OCI-LY1 (cell line): ENCODE results near the gene ELMO1.

Experiments used
- H2AFZ ChIP-seq: fragments of 200-600 bp; sonication (generic), shearing (Covaris generic); 2 replicates; pipeline ENCODE4 v1.6.0; 2014; ENCODE audit warnings: antibody characterized with exemption, mild to moderate bottlenecking, low read length
- H3F3A ChIP-seq: fragments of 200-600 bp; sonication (generic), shearing (Covaris generic); 2 replicates; pipeline ENCODE4 v1.6.0; 2014; ENCODE audit warnings: mild to moderate bottlenecking, antibody characterized with exemption, low read length, moderate library complexity; ENCODE audit not compliant: insufficient read depth
- H3K27ac ChIP-seq: fragments of 200-600 bp; sonication (generic); 2 replicates; pipeline ENCODE4 v1.5.1; 2014; ENCODE audit warnings: low read length, mixed run types, mild to moderate bottlenecking, low read depth; ENCODE audit not compliant: poor library complexity, severe bottlenecking
- H3K27me3 ChIP-seq: fragments of 200-600 bp; sonication (generic); 2 replicates; pipeline ENCODE4 v1.6.0; 2014; ENCODE audit warnings: antibody characterized with exemption, mild to moderate bottlenecking, low read length, moderate library complexity; ENCODE audit not compliant: insufficient read depth
- H3K36me3 ChIP-seq: fragments of 200-600 bp; sonication (generic); 2 replicates; pipeline ENCODE4 v1.6.1; 2014; ENCODE audit warnings: mild to moderate bottlenecking, antibody characterized with exemption, low read length, moderate library complexity, mixed read lengths; ENCODE audit not compliant: insufficient read depth
- H3K4me1 ChIP-seq: fragments of 200-600 bp; sonication (generic); 2 replicates; pipeline ENCODE4 v1.5.1; 2014; ENCODE audit warnings: mild to moderate bottlenecking, low read length, moderate library complexity; ENCODE audit not compliant: insufficient read depth, severe bottlenecking
- H3K4me2 ChIP-seq: fragments of 200-600 bp; sonication (generic), shearing (Covaris generic); 2 replicates; pipeline ENCODE4 v1.6.1; 2014; ENCODE audit warnings: low read length
- H3K4me3 ChIP-seq: fragments of 200-600 bp; sonication (generic); 2 replicates; pipeline ENCODE4 v1.5.1; 2014; ENCODE audit warnings: low read length, low read depth, mild to moderate bottlenecking, mixed read lengths; ENCODE audit not compliant: poor library complexity, severe bottlenecking
- H3K79me2 ChIP-seq: fragments of 200-600 bp; shearing (Covaris generic); 2 replicates; pipeline ENCODE4 v1.6.1; 2016; ENCODE audit warnings: mixed run types, low read length, mixed read lengths; ENCODE audit not compliant: insufficient read depth
- H3K9ac ChIP-seq: fragments of 200-600 bp; sonication (generic), shearing (Covaris generic); 2 replicates; pipeline ENCODE4 v1.6.1; 2014; ENCODE audit warnings: mild to moderate bottlenecking, low read length, mixed read lengths
- H3K9me2 ChIP-seq: fragments of 200-600 bp; sonication (generic), shearing (Covaris generic); 2 replicates; pipeline ENCODE4 v1.6.1; 2014; ENCODE audit warnings: low read depth, mild to moderate bottlenecking, low read length, mixed read lengths
- H3K9me3 ChIP-seq: fragments of 200-600 bp; shearing (Covaris generic); 2 replicates; pipeline ENCODE4 v1.6.1; 2014; ENCODE audit warnings: low read length, mixed read lengths
- H4K20me1 ChIP-seq: fragments of 200-600 bp; sonication (generic), shearing (Covaris generic); 2 replicates; pipeline ENCODE4 v1.6.0; 2016; ENCODE audit warnings: mild to moderate bottlenecking, low read length; ENCODE audit not compliant: insufficient read depth
- CTCF ChIP-seq: fragments of 200-600 bp; sonication (generic), shearing (Covaris generic); IDR thresholded peaks from 2 replicates; pipeline ENCODE4 v1.5.1; 2017; ENCODE audit warnings: mild to moderate bottlenecking, antibody characterized with exemption, low read length, moderate library complexity, mixed read lengths
- EZH2 ChIP-seq: fragments of 200-600 bp; sonication (generic), shearing (Covaris generic); IDR thresholded peaks from 2 replicates; pipeline ENCODE4 v1.8.0; 2017; ENCODE audit warnings: borderline replicate concordance, mixed run types, mild to moderate bottlenecking, antibody characterized with exemption, low read length, moderate library complexity, mixed read lengths

The ELMO1 gene

DNA sequence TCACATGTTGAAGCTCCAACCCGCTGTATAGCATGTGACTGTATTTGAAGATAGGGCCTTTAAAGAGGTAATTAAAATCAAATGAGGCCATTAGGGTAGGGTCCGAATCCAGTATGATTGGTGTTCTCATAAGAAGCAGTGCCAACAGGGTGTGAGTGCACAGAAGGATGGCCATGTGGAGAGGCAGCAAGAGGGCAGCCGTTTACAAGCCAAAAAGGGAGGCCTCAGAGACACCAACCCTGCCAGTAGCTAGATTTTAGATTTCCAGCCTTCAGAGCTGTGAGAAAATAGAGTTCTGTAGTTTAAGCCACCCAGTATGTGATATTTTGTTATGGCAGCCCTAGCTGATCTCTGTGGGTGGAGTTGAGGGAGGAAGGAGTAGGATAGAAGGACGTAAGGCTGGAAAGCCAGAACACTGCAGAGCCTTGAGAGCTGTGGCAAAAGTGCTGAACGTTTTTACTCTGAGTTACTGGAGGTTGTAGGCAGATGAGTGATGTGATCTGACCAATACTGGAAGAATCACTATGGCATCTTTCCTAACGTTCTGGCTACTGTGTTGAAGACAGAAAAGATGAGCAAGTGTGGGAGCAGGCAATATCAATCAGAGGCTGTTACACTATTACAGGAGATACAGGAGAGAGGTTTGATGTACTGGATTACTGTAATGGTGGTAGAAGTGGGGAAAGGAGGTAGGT, 334.9 kb downstream of the ELMO1 start:
- no peak overlapping the region for H3K9ac ChIP-seq
- H3F3A ChIP-seq, result no peaks in the 10 kb centered on the region
- H3K9me2 ChIP-seq, result no peaks in the 10 kb centered on the region
- no peak overlapping the region for H3K4me3 ChIP-seq
- H3K4me1 ChIP-seq, result no peaks in the 10 kb centered on the region
- H3K4me2 ChIP-seq, result no peak overlapping the region
- H3K9me3 ChIP-seq, result no peaks in the 10 kb centered on the region
- no peaks in the 10 kb centered on the region for H4K20me1 ChIP-seq
- peaks cover 89% of the 10 kb centered on the region for H3K36me3 ChIP-seq
- no peak overlapping the region for H3K27ac ChIP-seq
- no peaks in the 10 kb centered on the region for H3K79me2 ChIP-seq
- TF ChIP-seq CTCF (no peak), EZH2 (no peak)
- no peak overlapping the region for H2AFZ ChIP-seq
- no peaks in the 10 kb centered on the region for H3K27me3 ChIP-seq

GRCh38 chr7:37112876-37113275, 335.8 kb downstream of the ELMO1 start:
- Histone ChIP-seq H3K9ac (no peak overlapping the region), H3K9me3 (no peaks in the 10 kb centered on the region), H3K79me2 (no peaks in the 10 kb centered on the region), H4K20me1 (no peaks in the 10 kb centered on the region), H3K36me3 (peaks cover 86% of the 10 kb centered on the region), H3K4me1 (no peaks in the 10 kb centered on the region), H3F3A (no peaks in the 10 kb centered on the region), H2AFZ (no peak overlapping the region), H3K27me3 (no peaks in the 10 kb centered on the region), H3K4me2 (no peak overlapping the region), H3K27ac (no peak overlapping the region), H3K4me3 (no peak overlapping the region), H3K9me2 (no peaks in the 10 kb centered on the region)
- TF ChIP-seq CTCF (no peak), EZH2 (no peak)

DNA sequence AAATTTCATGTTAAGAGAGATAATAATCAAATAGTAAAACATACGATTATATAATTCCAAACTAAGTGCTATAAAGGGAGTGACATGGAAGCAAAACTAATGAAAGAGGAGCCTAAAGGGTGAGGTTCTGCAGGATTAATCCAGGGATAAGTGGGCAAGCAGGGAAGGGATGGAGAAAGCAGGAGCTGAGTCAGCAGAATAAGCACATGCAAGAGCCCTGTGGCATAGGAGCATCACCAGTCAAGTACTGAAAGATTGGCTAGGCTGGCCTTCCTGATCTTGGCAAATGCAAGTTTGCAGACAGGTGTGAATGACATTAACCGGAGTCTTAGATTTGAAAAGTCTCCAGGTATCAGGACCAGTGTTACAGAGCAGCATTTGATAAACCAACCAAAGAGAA, 336.4 kb downstream of the ELMO1 start:
- no peaks in the 10 kb centered on the region for H4K20me1 ChIP-seq
- H3K27me3 ChIP-seq, result no peaks in the 10 kb centered on the region
- no peaks in the 10 kb centered on the region for H3F3A ChIP-seq
- H3K4me1 ChIP-seq, result no peaks in the 10 kb centered on the region
- H2AFZ ChIP-seq, result no peak overlapping the region
- peaks cover 83% of the 10 kb centered on the region for H3K36me3 ChIP-seq
- H3K4me2 ChIP-seq, result no peak overlapping the region
- no peak overlapping the region for H3K27ac ChIP-seq
- H3K79me2 ChIP-seq, result no peaks in the 10 kb centered on the region
- no peaks in the 10 kb centered on the region for H3K9me2 ChIP-seq
- no peak for TF ChIP-seq EZH2
- no peak for TF ChIP-seq CTCF
- no peak overlapping the region for H3K9ac ChIP-seq
- no peaks in the 10 kb centered on the region for H3K9me3 ChIP-seq
- H3K4me3 ChIP-seq, result no peak overlapping the region
